ENCODE data around the gene IL13.
"Not testable (repeated sequence)": the region's sequence is repeated elsewhere in the genome, so short reads cannot be mapped to it uniquely, and the experiment has no call there.

IL13 gene

DNA sequence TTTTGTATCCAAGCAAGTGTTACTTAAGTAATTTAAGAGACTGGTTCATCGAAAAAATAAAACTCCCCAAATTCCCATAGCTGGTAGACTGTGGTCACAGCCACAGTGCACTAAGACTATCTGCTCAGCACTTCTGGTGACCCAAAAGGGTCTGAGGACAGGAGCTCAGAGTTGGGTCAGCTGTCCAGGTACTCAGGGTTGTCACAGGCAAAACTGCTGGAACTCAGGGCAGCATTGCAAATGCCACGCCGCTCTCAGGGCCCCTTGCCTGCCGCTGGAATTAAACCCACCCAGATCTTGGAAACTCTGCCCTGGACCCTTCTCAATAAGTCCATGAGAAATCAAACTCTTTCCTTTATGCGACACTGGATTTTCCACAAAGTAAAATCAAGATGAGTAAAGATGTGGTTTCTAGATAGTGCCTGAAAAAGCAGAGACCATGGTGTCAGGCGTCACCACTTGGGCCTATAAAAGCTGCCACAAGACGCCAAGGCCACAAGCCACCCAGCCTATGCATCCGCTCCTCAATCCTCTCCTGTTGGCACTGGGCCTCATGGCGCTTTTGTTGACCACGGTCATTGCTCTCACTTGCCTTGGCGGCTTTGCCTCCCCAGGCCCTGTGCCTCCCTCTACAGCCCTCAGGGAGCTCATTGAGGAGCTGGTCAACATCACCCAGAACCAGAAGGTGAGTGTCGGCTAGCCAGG is at the start of gene IL13:
Gene IL13 (plus strand): TSS at position 498 of the 705 bp plus-strand sequence. CDS start 14 bp downstream, at position 512.
- Histone ChIP-seq H3K36me3 (ENCODE audit: control insufficient read depth, insufficient read depth, low read length) (no peaks in the 10 kb centered on the region), H3K4me3 (ENCODE audit: low read length) (no peak within 1 kb of the TSS), H3K27me3 (ENCODE audit: control insufficient read depth, insufficient read depth, low read length) (peaks cover 21% of the 10 kb centered on the region), H3K4me1 (ENCODE audit: control insufficient read depth, insufficient read depth, low read length) (peaks cover 12% of the 10 kb centered on the region), H3K9ac (ENCODE audit: low read length) (no peak within 1 kb of the TSS), H3K9me3 (ENCODE audit: control insufficient read depth, low read length) (no peaks in the 10 kb centered on the region)

DNA sequence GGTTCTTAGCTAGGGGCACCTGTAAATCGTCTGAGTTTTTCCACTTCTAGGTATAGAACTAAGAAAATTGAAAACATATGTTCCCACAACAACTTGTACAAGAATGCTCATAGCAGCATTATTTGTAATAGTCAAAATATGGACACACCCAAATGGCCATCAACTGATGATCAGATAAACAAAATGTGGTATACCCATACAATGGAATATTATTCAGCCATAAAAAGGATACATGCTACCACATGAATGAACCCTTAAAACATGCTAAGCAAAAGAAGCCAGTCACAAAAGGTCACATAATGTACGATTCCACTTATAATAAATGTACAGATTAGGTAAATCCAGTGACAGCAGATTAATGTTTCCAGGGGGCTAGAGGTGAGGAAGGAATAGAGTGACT is 46.0 kb upstream of the IL13 start:
- Histone ChIP-seq H3K9ac (ENCODE audit: low read length) (no peak overlapping the region), H3K4me3 (ENCODE audit: low read length) (no peak overlapping the region), H3K36me3 (ENCODE audit: control insufficient read depth, insufficient read depth, low read length) (no peaks in the 10 kb centered on the region), H3K4me1 (ENCODE audit: control insufficient read depth, insufficient read depth, low read length) (no peaks in the 10 kb centered on the region), H3K27me3 (ENCODE audit: control insufficient read depth, insufficient read depth, low read length) (no peaks in the 10 kb centered on the region), H3K9me3 (ENCODE audit: control insufficient read depth, low read length) (no peaks in the 10 kb centered on the region)

DNA sequence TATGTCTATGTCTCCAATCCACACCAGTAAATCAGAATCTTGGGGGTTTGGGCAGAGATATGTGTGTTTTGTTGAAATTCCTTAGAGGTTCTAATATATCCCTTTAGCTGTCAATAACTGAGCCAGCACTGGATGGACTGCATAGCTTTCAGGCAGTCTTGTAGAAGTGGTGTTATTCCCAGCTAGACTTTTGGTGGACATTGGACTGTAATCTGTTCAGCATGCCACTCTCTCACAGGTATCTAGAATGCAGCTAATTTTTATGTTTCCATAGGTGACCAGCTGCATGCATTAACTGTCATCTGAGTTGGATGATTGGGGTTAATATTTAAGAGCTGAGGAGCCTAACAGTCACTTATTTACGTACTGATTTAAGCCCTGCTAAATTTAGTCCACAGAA is 45.1 kb upstream of the IL13 start:
- no peak overlapping the region for H3K4me3 ChIP-seq (ENCODE audit: low read length)
- no peaks in the 10 kb centered on the region for H3K9me3 ChIP-seq (ENCODE audit: control insufficient read depth, low read length)
- H3K36me3 ChIP-seq (ENCODE audit: control insufficient read depth, insufficient read depth, low read length): no peaks in the 10 kb centered on the region
- H3K9ac ChIP-seq (ENCODE audit: low read length): no peak overlapping the region
- H3K27me3 ChIP-seq (ENCODE audit: control insufficient read depth, insufficient read depth, low read length): no peaks in the 10 kb centered on the region
- no peaks in the 10 kb centered on the region for H3K4me1 ChIP-seq (ENCODE audit: control insufficient read depth, insufficient read depth, low read length)

DNA sequence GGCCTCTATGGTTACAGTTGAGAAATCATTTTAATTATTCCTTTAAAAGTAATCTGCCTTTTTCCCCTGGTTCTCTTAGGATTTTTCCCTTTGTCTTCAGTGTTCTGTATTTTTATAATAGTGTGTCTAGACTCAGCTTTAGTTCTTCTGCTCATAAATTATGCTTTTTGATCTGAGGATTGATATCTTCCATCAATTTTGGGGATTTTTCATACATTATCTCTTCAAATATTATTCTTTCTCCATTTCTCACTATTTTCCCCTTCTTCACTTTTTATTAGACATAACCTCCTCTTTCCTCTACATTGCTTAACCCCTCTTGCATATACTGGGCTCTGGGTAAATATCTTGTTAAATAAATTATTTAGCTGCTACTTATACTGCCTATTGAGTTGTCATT is 36.3 kb upstream of the IL13 start:
- H3K9me3 ChIP-seq (ENCODE audit: control insufficient read depth, low read length): no peaks in the 10 kb centered on the region
- no peaks in the 10 kb centered on the region for H3K36me3 ChIP-seq (ENCODE audit: control insufficient read depth, insufficient read depth, low read length)

DNA sequence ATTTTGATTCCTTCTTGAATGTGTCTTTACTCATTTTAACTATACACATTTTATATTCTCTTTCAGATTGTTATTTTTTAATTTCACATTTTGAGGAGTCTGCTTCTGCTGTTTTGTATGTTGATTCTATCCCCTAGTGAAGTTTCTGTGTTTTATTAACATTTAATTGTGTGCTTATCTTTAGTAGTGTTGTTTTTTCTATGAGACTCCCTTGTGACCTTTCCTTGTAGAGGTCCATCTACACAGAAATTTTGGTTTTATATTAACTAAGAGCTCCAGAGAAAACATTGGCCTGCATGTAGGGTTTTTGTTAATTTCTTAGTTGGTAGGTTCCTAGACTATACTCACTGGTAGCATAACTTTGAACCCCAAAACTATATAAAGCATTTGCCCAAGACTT is 35.4 kb upstream of the IL13 start:
- no peaks in the 10 kb centered on the region for H3K27me3 ChIP-seq (ENCODE audit: control insufficient read depth, insufficient read depth, low read length)
- no peak overlapping the region for H3K4me3 ChIP-seq (ENCODE audit: low read length)
- no peak overlapping the region for H3K9ac ChIP-seq (ENCODE audit: low read length)
- no peaks in the 10 kb centered on the region for H3K4me1 ChIP-seq (ENCODE audit: control insufficient read depth, insufficient read depth, low read length)
- no peaks in the 10 kb centered on the region for H3K36me3 ChIP-seq (ENCODE audit: control insufficient read depth, insufficient read depth, low read length)
- no peaks in the 10 kb centered on the region for H3K9me3 ChIP-seq (ENCODE audit: control insufficient read depth, low read length)

More for the DNA sequence above, 36.3 kb upstream of the IL13 start:
- Histone ChIP-seq H3K4me1 (ENCODE audit: control insufficient read depth, insufficient read depth, low read length) (no peaks in the 10 kb centered on the region), H3K27me3 (ENCODE audit: control insufficient read depth, insufficient read depth, low read length) (no peaks in the 10 kb centered on the region), H3K4me3 (ENCODE audit: low read length) (no peak overlapping the region), H3K9ac (ENCODE audit: low read length) (no peak overlapping the region)

DNA sequence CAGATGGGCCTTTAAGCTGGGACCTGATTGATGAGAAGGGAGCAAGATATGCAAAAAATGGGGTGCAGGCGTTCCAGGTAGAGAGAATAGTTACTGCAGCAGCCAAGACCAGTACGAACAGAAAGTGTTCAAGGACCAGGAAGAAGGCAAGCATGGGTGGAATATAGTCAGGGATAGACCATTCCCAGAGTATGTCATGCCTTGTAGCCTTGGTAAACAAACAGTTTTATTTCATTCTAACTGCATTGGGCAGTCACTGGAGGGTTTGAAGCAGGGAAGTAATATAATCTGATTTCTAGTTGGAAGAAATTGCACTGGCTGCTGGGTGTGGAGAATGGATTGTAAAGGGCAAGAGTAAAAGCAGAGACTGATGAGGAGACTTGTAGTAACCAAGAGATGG is 30.5 kb upstream of the IL13 start:
- Histone ChIP-seq H3K9ac (ENCODE audit: low read length) (no peak overlapping the region), H3K36me3 (ENCODE audit: control insufficient read depth, insufficient read depth, low read length) (peaks cover 4% of the 10 kb centered on the region), H3K9me3 (ENCODE audit: control insufficient read depth, low read length) (no peaks in the 10 kb centered on the region), H3K4me1 (ENCODE audit: control insufficient read depth, insufficient read depth, low read length) (no peaks in the 10 kb centered on the region), H3K4me3 (ENCODE audit: low read length) (no peak overlapping the region), H3K27me3 (ENCODE audit: control insufficient read depth, insufficient read depth, low read length) (no peaks in the 10 kb centered on the region)

DNA sequence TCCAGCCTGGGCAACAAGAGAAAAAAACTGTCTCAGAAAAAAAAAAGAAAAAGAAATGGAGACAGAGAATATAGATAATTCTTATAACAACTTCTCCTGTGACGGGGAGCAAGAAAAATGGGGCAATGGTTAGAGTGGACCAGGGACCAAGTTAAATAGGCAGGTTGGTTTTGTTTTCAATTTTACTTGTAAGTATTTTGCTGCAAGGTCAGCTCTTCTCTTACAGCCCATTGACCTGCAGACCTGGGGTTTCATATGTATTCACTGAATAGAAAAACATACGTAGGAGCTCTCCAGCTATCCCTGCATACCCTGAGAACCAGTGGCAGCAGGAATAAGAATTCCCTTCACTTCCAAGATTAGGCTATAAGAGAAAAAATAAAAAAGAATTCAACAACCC is 29.2 kb upstream of the IL13 start:
- no peak overlapping the region for H3K4me3 ChIP-seq (ENCODE audit: low read length)
- no peaks in the 10 kb centered on the region for H3K9me3 ChIP-seq (ENCODE audit: control insufficient read depth, low read length)
- no peaks in the 10 kb centered on the region for H3K27me3 ChIP-seq (ENCODE audit: control insufficient read depth, insufficient read depth, low read length)
- H3K4me1 ChIP-seq (ENCODE audit: control insufficient read depth, insufficient read depth, low read length): no peaks in the 10 kb centered on the region
- no peak overlapping the region for H3K9ac ChIP-seq (ENCODE audit: low read length)
- H3K36me3 ChIP-seq (ENCODE audit: control insufficient read depth, insufficient read depth, low read length): peaks cover 4% of the 10 kb centered on the region

DNA sequence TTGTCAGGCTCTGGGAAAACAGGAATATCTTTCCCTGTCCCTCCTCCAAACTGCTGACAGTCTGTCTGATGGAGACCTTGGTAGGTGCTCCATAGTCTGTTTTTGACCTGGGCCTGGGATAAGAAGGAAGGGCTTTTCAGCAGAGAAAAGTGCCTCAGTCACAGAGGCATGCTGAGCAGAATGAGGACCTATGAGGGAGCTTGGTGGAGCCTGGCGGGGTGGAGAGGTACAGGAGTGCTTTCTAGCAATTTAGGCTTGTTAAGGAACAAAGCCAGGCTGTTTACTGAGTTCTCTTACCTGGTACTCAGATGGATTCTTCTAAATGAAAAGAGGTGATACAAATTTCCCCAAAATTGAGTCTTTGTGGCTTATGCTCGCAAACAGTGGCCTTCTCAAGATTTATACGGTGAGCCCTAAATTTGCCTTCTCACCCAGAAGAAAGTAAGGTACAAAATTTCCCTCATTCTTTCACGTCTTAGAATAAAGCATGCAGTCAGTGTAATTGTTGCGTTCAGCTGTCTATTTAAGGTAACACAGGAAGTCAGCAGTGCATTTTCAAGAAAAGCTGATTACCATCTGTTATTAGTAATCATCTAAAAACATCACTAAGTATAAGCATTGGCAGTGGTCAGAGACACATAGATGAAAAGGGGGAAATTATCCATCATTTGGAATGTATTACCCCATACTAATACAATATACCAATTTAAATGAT is 28.6 kb upstream of the IL13 start:
- peaks cover 4% of the 10 kb centered on the region for H3K36me3 ChIP-seq (ENCODE audit: control insufficient read depth, insufficient read depth, low read length)

DNA sequence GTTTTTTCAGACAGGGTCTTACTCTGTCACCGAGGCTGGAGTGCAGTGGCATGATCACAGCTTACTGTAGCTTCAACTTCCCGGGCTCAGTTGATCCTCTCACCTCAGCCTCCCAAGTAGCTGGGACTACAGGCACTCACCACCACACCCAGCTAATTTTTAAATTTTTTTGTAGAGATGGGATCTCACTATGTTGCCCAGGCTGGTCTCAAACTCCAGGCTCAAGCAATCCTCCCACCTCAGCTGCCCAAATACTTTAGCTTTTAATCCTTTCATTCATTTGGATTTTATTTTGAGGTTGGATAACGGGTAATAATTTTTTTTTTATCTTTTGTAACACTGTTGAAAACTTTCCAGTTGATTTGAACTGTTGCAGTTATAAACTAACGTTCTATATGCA is 24.4 kb upstream of the IL13 start:
- not testable (repeated sequence) for H3K36me3 ChIP-seq (ENCODE audit: control insufficient read depth, insufficient read depth, low read length)

More for the DNA sequence above, 28.6 kb upstream of the IL13 start:
- Histone ChIP-seq H3K9ac (ENCODE audit: low read length) (no peak overlapping the region), H3K9me3 (ENCODE audit: control insufficient read depth, low read length) (no peaks in the 10 kb centered on the region), H3K4me3 (ENCODE audit: low read length) (no peak overlapping the region), H3K27me3 (ENCODE audit: control insufficient read depth, insufficient read depth, low read length) (no peaks in the 10 kb centered on the region), H3K4me1 (ENCODE audit: control insufficient read depth, insufficient read depth, low read length) (no peaks in the 10 kb centered on the region)

DNA sequence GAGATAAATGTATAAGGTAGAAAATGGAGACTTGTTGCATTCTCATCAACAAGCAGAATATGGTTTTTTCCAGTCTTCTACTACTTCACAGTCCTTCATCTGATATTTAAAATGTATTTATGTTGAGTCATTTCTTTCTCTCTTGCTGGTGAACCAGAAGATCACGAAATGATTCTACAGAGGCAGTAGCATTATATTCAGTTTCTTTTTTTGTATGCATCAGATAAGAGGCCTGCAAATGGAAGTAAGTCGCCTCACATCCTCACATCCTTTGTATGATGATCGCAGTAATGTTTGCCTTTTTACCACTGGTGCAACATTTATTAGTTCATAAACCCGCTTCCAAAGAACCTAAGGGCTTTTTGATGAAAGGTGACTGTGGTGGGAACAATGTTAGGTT is 22.1 kb upstream of the IL13 start:
- Histone ChIP-seq H3K36me3 (ENCODE audit: control insufficient read depth, insufficient read depth, low read length) (no peaks in the 10 kb centered on the region), H3K9ac (ENCODE audit: low read length) (no peak overlapping the region), H3K9me3 (ENCODE audit: control insufficient read depth, low read length) (no peaks in the 10 kb centered on the region), H3K4me1 (ENCODE audit: control insufficient read depth, insufficient read depth, low read length) (no peaks in the 10 kb centered on the region), H3K27me3 (ENCODE audit: control insufficient read depth, insufficient read depth, low read length) (no peaks in the 10 kb centered on the region), H3K4me3 (ENCODE audit: low read length) (no peak overlapping the region)

More for the DNA sequence above, 24.4 kb upstream of the IL13 start:
- H3K4me3 ChIP-seq (ENCODE audit: low read length); H3K9me3 ChIP-seq (ENCODE audit: control insufficient read depth, low read length); H3K9ac ChIP-seq (ENCODE audit: low read length); H3K4me1 ChIP-seq (ENCODE audit: control insufficient read depth, insufficient read depth, low read length); H3K27me3 ChIP-seq (ENCODE audit: control insufficient read depth, insufficient read depth, low read length): not testable (repeated sequence)

DNA sequence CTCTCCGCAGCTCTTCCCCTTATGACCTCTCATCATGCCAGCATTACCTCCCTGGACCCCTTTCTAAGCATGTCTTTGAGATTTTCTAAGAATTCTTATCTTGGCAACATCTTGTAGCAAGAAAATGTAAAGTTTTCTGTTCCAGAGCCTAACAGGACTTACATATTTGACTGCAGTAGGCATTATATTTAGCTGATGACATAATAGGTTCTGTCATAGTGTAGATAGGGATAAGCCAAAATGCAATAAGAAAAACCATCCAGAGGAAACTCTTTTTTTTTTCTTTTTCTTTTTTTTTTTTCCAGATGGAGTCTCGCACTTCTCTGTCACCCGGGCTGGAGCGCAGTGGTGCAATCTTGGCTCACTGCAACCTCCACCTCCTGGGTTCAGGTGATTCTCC is 20.7 kb upstream of the IL13 start:
- H3K27me3 ChIP-seq (ENCODE audit: control insufficient read depth, insufficient read depth, low read length): no peaks in the 10 kb centered on the region
- no peak overlapping the region for H3K9ac ChIP-seq (ENCODE audit: low read length)
- no peak overlapping the region for H3K4me3 ChIP-seq (ENCODE audit: low read length)
- no peaks in the 10 kb centered on the region for H3K9me3 ChIP-seq (ENCODE audit: control insufficient read depth, low read length)
- H3K36me3 ChIP-seq (ENCODE audit: control insufficient read depth, insufficient read depth, low read length): no peaks in the 10 kb centered on the region
- H3K4me1 ChIP-seq (ENCODE audit: control insufficient read depth, insufficient read depth, low read length): no peaks in the 10 kb centered on the region

DNA sequence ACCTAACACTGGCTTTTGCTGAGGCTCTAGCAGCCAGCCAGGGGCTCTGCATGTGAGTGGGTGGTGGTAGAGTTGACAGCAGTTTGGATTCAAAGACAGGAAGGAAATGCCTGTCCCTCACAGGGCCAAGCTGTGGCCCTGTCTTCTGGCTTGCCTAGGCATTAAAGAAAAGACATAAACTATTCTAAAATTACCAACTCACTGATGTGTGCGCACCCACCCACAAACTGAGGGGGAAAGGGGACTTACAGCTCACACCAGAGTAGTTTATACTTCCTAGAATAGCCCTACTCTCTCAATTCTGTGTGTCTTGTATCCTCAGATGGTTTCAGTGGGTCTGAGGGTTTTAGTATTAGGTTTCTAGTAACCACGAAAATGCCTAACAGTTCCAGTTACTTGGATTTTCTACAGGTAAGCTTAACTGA is 18.3 kb upstream of the IL13 start:
- Histone ChIP-seq H3K9me3 (ENCODE audit: control insufficient read depth, low read length) (no peaks in the 10 kb centered on the region), H3K27me3 (ENCODE audit: control insufficient read depth, insufficient read depth, low read length) (no peaks in the 10 kb centered on the region), H3K36me3 (ENCODE audit: control insufficient read depth, insufficient read depth, low read length) (no peaks in the 10 kb centered on the region), H3K4me3 (ENCODE audit: low read length) (no peak overlapping the region), H3K9ac (ENCODE audit: low read length) (no peak overlapping the region), H3K4me1 (ENCODE audit: control insufficient read depth, insufficient read depth, low read length) (no peaks in the 10 kb centered on the region)

Measured in mucosa of stomach (tissue), 1 donor.